H1 (cell line): ENCODE results near the gene STAU1. TPM values are rescaled to one million over a fixed set of nuclear protein-coding genes. Genes with fewer than 3 reads are reported as not detected.

ENCODE experiments used
- CTCF ChIA-PET: fragments of 300-600 bp; sonication (Branson Sonifier 250); formaldehyde crosslinking; loops from one replicate; lab custom pipeline; 2021; ENCODE audit not compliant: partially characterized antibody; lab: Charles Lee
- POLR2A ChIA-PET: fragments of 300-600 bp; sonication (Branson Sonifier 250); formaldehyde crosslinking; loops from one replicate; lab custom pipeline; 2021; ENCODE audit warnings: inconsistent platforms; ENCODE audit not compliant: partially characterized antibody; lab: Charles Lee
- DNase-seq, 2 experiments: peaks; one replicate each; pipeline versions ENCODE4 v3.0.0 to v3.0.0-alpha.2; 2010 to 2022; ENCODE audit warnings: low spot score in 2 of 2, low read depth in 1 of 2, mixed read lengths in 1 of 2
- FAIRE-seq: peaks from 2 replicates; lab custom pipeline; 2011; peaks lifted over from hg19 to GRCh38; lab: Jason Lieb, UNC
- H2AFZ ChIP-seq: 2 replicates; pipeline ENCODE4 v1.8.1; 2012; ENCODE audit warnings: low read length, inconsistent platforms
- H2AK5ac ChIP-seq: 2 replicates; pipeline ENCODE4 v1.6.1; 2013; ENCODE audit warnings: low read depth, low read length
- H2BK120ac ChIP-seq: replicated peaks from 2 replicates; pipeline ENCODE3; 2013; ENCODE audit warnings: low read depth, low read length, inconsistent platforms
- H2BK12ac ChIP-seq: 2 replicates; pipeline ENCODE4 v1.6.1; 2013; ENCODE audit warnings: low read depth, low read length
- H2BK15ac ChIP-seq: 2 replicates; pipeline ENCODE4 v1.6.1; 2013; ENCODE audit warnings: low read length
- H2BK20ac ChIP-seq: 2 replicates; pipeline ENCODE4 v1.6.1; 2013; ENCODE audit warnings: low read length
- H2BK5ac ChIP-seq: 2 replicates; pipeline ENCODE4 v1.6.1; 2013; ENCODE audit warnings: low read depth, low read length
- H3K14ac ChIP-seq: 2 replicates; pipeline ENCODE4 v1.6.1; 2013; ENCODE audit warnings: inconsistent platforms; ENCODE audit not compliant: insufficient read length
- H3K18ac ChIP-seq: 2 replicates; pipeline ENCODE4 v1.6.1; 2013; ENCODE audit warnings: low read length; ENCODE audit errors: extremely low read depth
- H3K23ac ChIP-seq: 2 replicates; pipeline ENCODE4 v1.6.1; 2013; ENCODE audit warnings: inconsistent platforms; ENCODE audit not compliant: insufficient read length
- H3K23me2 ChIP-seq: 2 replicates; pipeline ENCODE4 v1.6.1; 2013; ENCODE audit warnings: low read depth, low read length
- H3K27ac ChIP-seq: 2 replicates; pipeline ENCODE4 v1.6.1; 2011; ENCODE audit warnings: low read depth, low read length, inconsistent platforms
- H3K27me3 ChIP-seq, 4 experiments: replicated peaks in 1 of 4; 1 replicate in 1 of 4; 2 replicates in 3 of 4; pipeline versions ENCODE4 v1.6.1 to v1.8.1; 2011 to 2013; ENCODE audit warnings: low read length in 3 of 4, mild to moderate bottlenecking in 3 of 4, inconsistent platforms in 2 of 4, mixed read lengths in 2 of 4, moderate library complexity in 1 of 4; ENCODE audit not compliant: control insufficient read depth in 3 of 4, insufficient read depth in 3 of 4; ENCODE audit errors: extremely low read depth in 1 of 4
- H3K36me3 ChIP-seq, 4 experiments: 2 replicates each; pipeline versions ENCODE4 v1.6.1 to v1.8.1; 2011 to 2013; ENCODE audit warnings: mild to moderate bottlenecking in 4 of 4, low read length in 3 of 4, moderate library complexity in 2 of 4, control low read depth in 1 of 4, inconsistent platforms in 1 of 4; ENCODE audit not compliant: insufficient read depth in 4 of 4, control insufficient read depth in 2 of 4
- H3K4ac ChIP-seq: replicated peaks from 2 replicates; pipeline ENCODE3; 2013; ENCODE audit warnings: low read length, low read depth, mixed read lengths, inconsistent platforms; ENCODE audit not compliant: insufficient read length
- H3K4me1 ChIP-seq, 4 experiments: replicated peaks in 1 of 4; 1 replicate in 1 of 4; 2 replicates in 3 of 4; pipeline versions ENCODE4 v1.6.1 to v1.8.1; 2011 to 2013; ENCODE audit warnings: low read length in 3 of 4, inconsistent platforms in 2 of 4, mixed read lengths in 1 of 4; ENCODE audit not compliant: insufficient read depth in 4 of 4, control insufficient read depth in 3 of 4
- H3K4me2 ChIP-seq, 2 experiments: 2 replicates each; pipeline versions ENCODE4 v1.6.1 to v1.8.1; 2011 to 2013; ENCODE audit warnings: low read depth in 2 of 2, low read length in 2 of 2, control low read depth in 1 of 2, inconsistent platforms in 1 of 2, mild to moderate bottlenecking in 1 of 2; ENCODE audit not compliant: insufficient read depth in 1 of 2
- H3K4me3 ChIP-seq, 4 experiments: fragments of 200-600, 300-600 bp in 1 of 4; sonication (generic), shearing (Covaris generic), sonication (Bioruptor Twin) in 1 of 4; 2 replicates each; pipeline versions ENCODE4 v1.5.1 to v1.8.1; 2011 to 2016; ENCODE audit warnings: low read length in 4 of 4, low read depth in 3 of 4, control low read depth in 2 of 4, inconsistent platforms in 2 of 4, mild to moderate bottlenecking in 2 of 4, mixed read lengths in 1 of 4, moderate library complexity in 1 of 4; ENCODE audit not compliant: insufficient read depth in 2 of 4; ENCODE audit errors: extremely low read depth in 1 of 4
- H3K56ac ChIP-seq: replicated peaks from 2 replicates; pipeline ENCODE3; 2013; ENCODE audit warnings: low read depth, mild to moderate bottlenecking, mixed read lengths, low read length, inconsistent platforms; ENCODE audit not compliant: insufficient read length
- H3K79me1 ChIP-seq: 2 replicates; pipeline ENCODE4 v1.6.1; 2013; ENCODE audit warnings: low read depth, low read length, control low read depth
- H3K79me2 ChIP-seq, 2 experiments: 2 replicates each; pipeline versions ENCODE4 v1.6.1 to v1.8.1; 2012 to 2013; ENCODE audit warnings: low read length in 2 of 2, mild to moderate bottlenecking in 2 of 2, inconsistent platforms in 1 of 2; ENCODE audit not compliant: insufficient read depth in 2 of 2, control insufficient read depth in 1 of 2
- H3K9ac ChIP-seq, 4 experiments: replicated peaks in 1 of 4; 1 replicate in 1 of 4; 2 replicates in 3 of 4; pipeline versions ENCODE4 v1.6.1 to v1.8.1; 2011 to 2013; ENCODE audit warnings: low read depth in 3 of 4, low read length in 3 of 4, control low read depth in 2 of 4, mild to moderate bottlenecking in 2 of 4, moderate library complexity in 2 of 4, inconsistent platforms in 1 of 4; ENCODE audit errors: extremely low read depth in 1 of 4
- H3K9me3 ChIP-seq, 2 experiments: 2 replicates each; pipeline versions ENCODE4 v1.6.1 to v1.8.1; 2012 to 2013; ENCODE audit warnings: mild to moderate bottlenecking in 2 of 2, moderate library complexity in 2 of 2, control low read depth in 1 of 2, inconsistent platforms in 1 of 2, low read depth in 1 of 2, low read length in 1 of 2, mixed read lengths in 1 of 2; ENCODE audit not compliant: insufficient read depth in 2 of 2
- H4K20me1 ChIP-seq, 2 experiments: replicated peaks in 1 of 2; 2 replicates each; pipeline versions ENCODE3 to v1.8.1; 2011 to 2013; ENCODE audit warnings: inconsistent platforms in 2 of 2, low read length in 2 of 2, mild to moderate bottlenecking in 1 of 2; ENCODE audit not compliant: insufficient read depth in 2 of 2, control insufficient read depth in 1 of 2
- H4K5ac ChIP-seq: 2 replicates; pipeline ENCODE4 v1.6.1; 2013; ENCODE audit warnings: low read length, low read depth, mixed read lengths, inconsistent platforms; ENCODE audit not compliant: insufficient read length
- H4K8ac ChIP-seq: 2 replicates; pipeline ENCODE4 v1.8.0; 2013; ENCODE audit warnings: mild to moderate bottlenecking, moderate library complexity, low read length, inconsistent platforms; ENCODE audit not compliant: insufficient read depth; ENCODE audit errors: extremely low read depth
- H4K91ac ChIP-seq: replicated peaks from 2 replicates; pipeline ENCODE3; 2013; ENCODE audit warnings: low read length, mixed read lengths, inconsistent platforms; ENCODE audit not compliant: insufficient read length
- CBX8 ChIP-seq: fragments of 300-800, 300-1000 bp; sonication (generic); IDR thresholded peaks from 2 replicates; pipeline ENCODE4 v1.7.1; 2016; ENCODE audit warnings: low read depth, low read length, borderline replicate concordance
- MAX ChIP-seq: IDR thresholded peaks from 2 replicates; pipeline ENCODE4 v1.6.1; 2012; ENCODE audit warnings: inconsistent platforms
- POLR2A ChIP-seq, 2 experiments: IDR thresholded peaks; 1 replicate in 1 of 2; 2 replicates in 1 of 2; pipeline ENCODE4 v1.6.1; 2011; ENCODE audit warnings: low read depth in 2 of 2, low read length in 2 of 2, mild to moderate bottlenecking in 2 of 2; ENCODE audit errors: control extremely low read depth in 1 of 2
- POLR2AphosphoS5 ChIP-seq: IDR thresholded peaks from 2 replicates; pipeline ENCODE4 v1.6.1; 2011; ENCODE audit warnings: low read depth, low read length
- SIX5 ChIP-seq: IDR thresholded peaks from 2 replicates; pipeline ENCODE4 v1.6.1; 2011; ENCODE audit warnings: mild to moderate bottlenecking, low read depth, low read length
- SP2 ChIP-seq: IDR thresholded peaks from 2 replicates; pipeline ENCODE4 v1.6.1; 2012; ENCODE audit warnings: mild to moderate bottlenecking, low read length, inconsistent platforms
- SRF ChIP-seq: IDR thresholded peaks from 2 replicates; pipeline ENCODE4 v1.6.1; 2011; ENCODE audit warnings: mild to moderate bottlenecking, low read depth, low read length, moderate library complexity
- SUZ12 ChIP-seq: fragments of 200-600 bp; sonication (generic); IDR thresholded peaks from 2 replicates; pipeline ENCODE4 v1.6.1; 2012; ENCODE audit warnings: mild to moderate bottlenecking, inconsistent platforms, low read length, moderate library complexity, mixed read lengths
- WGBS, 2 experiments: shearing (Covaris generic) in 1 of 2; methylation state at CpG; one replicate each; pipeline versions ENCODE4 v1.1.6 to v1.1.7; 2013 to 2015; ENCODE audit warnings: low lambda C conversion rate in 2 of 2, mixed read lengths in 2 of 2, inconsistent platforms in 1 of 2, low coverage in 1 of 2, missing lambda C conversion rate in 1 of 2; ENCODE audit not compliant: insufficient replicate concordance in 2 of 2, insufficient coverage in 1 of 2, insufficient read length in 1 of 2; ENCODE audit errors: extremely low coverage in 1 of 2, missing lambda C conversion rate in 1 of 2; 5-methylcytosine and 5-hydroxymethylcytosine counted together
- polyA plus RNA-seq, 7 experiments: library from polyadenylated mRNA; depleted of rRNA in 3 of 7; stranded (reverse) in 5 of 7; unstranded in 2 of 7; fragments of >200 nt in 5 of 7; fragments of 200-250 nt in 2 of 7; gene quantifications; 1 replicate in 5 of 7; 2 replicates in 1 of 7; 4 replicates in 1 of 7; pipeline versions ENCODE4 v1.2.1 to v1.2.3, GENCODE V29; 2011 to 2013; ENCODE audit warnings: missing spikeins in 2 of 7, mixed read lengths in 2 of 7
- total RNA-seq: library from RNA; stranded (reverse); fragmentation: NEBNext Ultra II Directional; extraction: Animal tissue kit (Norgen Biotek cat#: 25700); gene quantifications from 2 replicates; pipeline ENCODE4 v1.2.1, GENCODE V29; 2021

Gene STAU1
- total and polyA plus RNA-seq, 2 of the 8 experiments (the other 6 are each of a cell fraction or from before 2014, with no cell fraction given): 41.4 to 107 TPM

- no peak overlapping the region for H3K23ac ChIP-seq
- H2AK5ac ChIP-seq: no peak overlapping the region
- no peak overlapping the region for H2BK12ac ChIP-seq
- H4K20me1 ChIP-seq: peaks cover 0 to 2% of the 10 kb centered on the region in 2 experiments
- ChIA-PET POLR2A (interaction anchor here (0.9 to 1.1 kb wide), 2 partner anchors 93 to 131 kb away, joined by 3 to 4 read pairs; partner anchors contain the start of gene ZNFX1), CTCF (interaction anchor here (0.9 to 1.5 kb wide), 6 partner anchors 9 to 70 kb away, joined by 3 to 5 read pairs (median 4); no protein-coding TSS in a partner anchor)
- H3K27ac ChIP-seq: no peak overlapping the region
- no peaks in the 10 kb centered on the region for H3K9me3 ChIP-seq
- H2AFZ ChIP-seq: no peak overlapping the region
- H3K14ac ChIP-seq: no peak overlapping the region
- no peaks in the 10 kb centered on the region for H3K27me3 ChIP-seq
- no peak overlapping the region for H2BK120ac ChIP-seq
- H3K79me2 ChIP-seq: peaks cover 0 to 10% of the 10 kb centered on the region in 2 experiments; a peak in 2 of 4 replicates
- H3K79me1 ChIP-seq: peaks cover 2% of the 10 kb centered on the region; the same call in 1 of the 2 replicates
- no peak overlapping the region for H2BK5ac ChIP-seq
- H3K18ac ChIP-seq: no peak overlapping the region
- no peak overlapping the region for H3K9ac ChIP-seq
- DNase-seq: no peak
- H2BK20ac ChIP-seq: no peak overlapping the region
- H2BK15ac ChIP-seq: no peak overlapping the region
- no peak overlapping the region for H3K56ac ChIP-seq
- no peak for FAIRE-seq
- H3K4me1 ChIP-seq: no peaks in the 10 kb centered on the region
- H4K5ac ChIP-seq: no peak overlapping the region
- WGBS, 2 experiments: 89% methylated on average over 5 of the region's 5 CpGs; no CpG with 5 or more reads in 1 of the 2 experiments
- no peak overlapping the region for H3K4me2 ChIP-seq
- no peak overlapping the region for H4K91ac ChIP-seq
- TF ChIP-seq SUZ12 (no peak), POLR2AphosphoS5 (no peak), POLR2A (IDR thresholded peaks at IDR 0.05; ENCODE audit: control extremely low read depth in 1 of 2, low read depth in 2 of 2, low read length in 2 of 2) (no peak), SIX5 (no peak), MAX (no peak), SRF (no peak), SP2 (no peak), CBX8 (no peak)
- H3K23me2 ChIP-seq: no peaks in the 10 kb centered on the region; the same call in 1 of the 2 replicates
- H3K4me3 ChIP-seq: no peak overlapping the region
- H4K8ac ChIP-seq: no peak overlapping the region
- H3K36me3 ChIP-seq: peaks cover 8 to 39% (median 20%) of the 10 kb centered on the region in 4 experiments; a peak in 6 of 8 replicates
- H3K4ac ChIP-seq: no peak overlapping the region
These were observed 41.5 kb downstream of the STAU1 start for GRCh38 chr20:49146442-49147225.
